ENCODE measurements around the gene SLC14A1. TPM values are rescaled to one million over a fixed set of nuclear protein-coding genes. Genes with fewer than 3 reads are reported as not detected.

Gene SLC14A1
- total RNA-seq, 2 donors from 2014 or later = 11.4 to 23.9 TPM

DNA sequence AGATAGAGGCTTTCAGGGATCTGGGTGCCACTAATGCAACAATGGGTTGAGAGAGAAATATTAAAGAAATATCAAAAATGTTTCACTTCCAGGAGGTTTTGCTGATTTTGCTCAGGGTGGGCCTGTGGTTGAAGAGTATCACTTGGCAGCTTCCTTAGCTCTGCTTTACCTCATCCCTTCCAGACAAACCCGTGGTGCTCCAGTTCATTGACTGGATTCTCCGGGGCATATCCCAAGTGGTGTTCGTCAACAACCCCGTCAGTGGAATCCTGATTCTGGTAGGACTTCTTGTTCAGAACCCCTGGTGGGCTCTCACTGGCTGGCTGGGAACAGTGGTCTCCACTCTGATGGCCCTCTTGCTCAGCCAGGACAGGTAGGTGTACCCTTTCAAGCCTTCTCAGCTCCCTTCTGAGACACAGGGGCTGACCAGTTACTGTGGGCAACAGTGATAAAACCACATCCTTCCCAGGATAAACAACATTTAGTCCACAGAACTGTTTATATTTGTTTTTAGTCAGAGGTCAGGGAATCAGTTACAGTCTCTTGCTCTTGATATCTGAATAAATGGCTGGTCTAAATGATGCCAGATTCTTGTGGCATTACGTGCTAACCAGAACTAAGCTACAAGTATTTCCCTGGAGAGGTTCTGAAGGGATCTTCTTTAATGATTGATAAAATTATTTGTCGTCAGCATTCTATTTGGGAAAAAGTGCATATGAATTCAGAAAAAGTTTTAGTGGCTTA lies 7.0 kb downstream of the SLC14A1 start:
- Histone ChIP-seq H3K36me3 (no peaks in the 10 kb centered on the region), H3K27me3 (no peaks in the 10 kb centered on the region), H3K4me1 (peaks cover 0 to under 1% of the 10 kb centered on the region in 2 donors), H3K9me3 (no peaks in the 10 kb centered on the region), H3K4me3 (no peak overlapping the region), H3K27ac (no peak overlapping the region)
- TF ChIP-seq, protein P1, sequence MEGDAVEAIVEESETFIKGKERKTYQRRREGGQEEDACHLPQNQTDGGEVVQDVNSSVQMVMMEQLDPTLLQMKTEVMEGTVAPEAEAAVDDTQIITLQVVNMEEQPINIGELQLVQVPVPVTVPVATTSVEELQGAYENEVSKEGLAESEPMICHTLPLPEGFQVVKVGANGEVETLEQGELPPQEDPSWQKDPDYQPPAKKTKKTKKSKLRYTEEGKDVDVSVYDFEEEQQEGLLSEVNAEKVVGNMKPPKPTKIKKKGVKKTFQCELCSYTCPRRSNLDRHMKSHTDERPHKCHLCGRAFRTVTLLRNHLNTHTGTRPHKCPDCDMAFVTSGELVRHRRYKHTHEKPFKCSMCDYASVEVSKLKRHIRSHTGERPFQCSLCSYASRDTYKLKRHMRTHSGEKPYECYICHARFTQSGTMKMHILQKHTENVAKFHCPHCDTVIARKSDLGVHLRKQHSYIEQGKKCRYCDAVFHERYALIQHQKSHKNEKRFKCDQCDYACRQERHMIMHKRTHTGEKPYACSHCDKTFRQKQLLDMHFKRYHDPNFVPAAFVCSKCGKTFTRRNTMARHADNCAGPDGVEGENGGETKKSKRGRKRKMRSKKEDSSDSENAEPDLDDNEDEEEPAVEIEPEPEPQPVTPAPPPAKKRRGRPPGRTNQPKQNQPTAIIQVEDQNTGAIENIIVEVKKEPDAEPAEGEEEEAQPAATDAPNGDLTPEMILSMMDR (IDR thresholded peaks at IDR 0.05) = no peak
- DNase-seq (ENCODE audit: low spot score) = no peak

DNA sequence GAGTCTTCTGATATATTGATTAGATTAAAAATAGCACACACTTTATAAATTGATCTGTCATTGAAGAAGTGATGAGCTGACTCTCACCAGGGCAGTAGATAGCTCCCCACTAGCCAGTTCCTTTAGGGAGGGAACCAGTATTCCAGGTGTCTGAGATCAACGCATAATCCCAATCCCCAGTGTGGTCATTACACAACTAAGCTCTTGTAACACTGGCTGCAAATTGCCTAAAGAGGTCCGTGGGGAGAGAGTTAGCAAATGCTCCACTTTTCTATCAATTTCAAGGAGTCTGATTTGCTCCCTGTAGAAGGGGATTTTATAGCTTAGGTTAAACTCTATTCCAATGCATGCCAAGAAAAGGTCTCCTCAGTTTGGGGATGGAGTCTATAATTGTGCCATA lies 7.7 kb downstream of the SLC14A1 start:
- Histone ChIP-seq H3K9me3 (no peaks in the 10 kb centered on the region), H3K27me3 (no peaks in the 10 kb centered on the region), H3K4me1 (peaks cover 0 to 4% of the 10 kb centered on the region in 2 donors), H3K4me3 (no peak overlapping the region), H3K27ac (no peak overlapping the region), H3K36me3 (no peaks in the 10 kb centered on the region)
- no peak for DNase-seq (ENCODE audit: low spot score)
- TF ChIP-seq, protein P1 (IDR thresholded peaks at IDR 0.05) = no peak

DNA sequence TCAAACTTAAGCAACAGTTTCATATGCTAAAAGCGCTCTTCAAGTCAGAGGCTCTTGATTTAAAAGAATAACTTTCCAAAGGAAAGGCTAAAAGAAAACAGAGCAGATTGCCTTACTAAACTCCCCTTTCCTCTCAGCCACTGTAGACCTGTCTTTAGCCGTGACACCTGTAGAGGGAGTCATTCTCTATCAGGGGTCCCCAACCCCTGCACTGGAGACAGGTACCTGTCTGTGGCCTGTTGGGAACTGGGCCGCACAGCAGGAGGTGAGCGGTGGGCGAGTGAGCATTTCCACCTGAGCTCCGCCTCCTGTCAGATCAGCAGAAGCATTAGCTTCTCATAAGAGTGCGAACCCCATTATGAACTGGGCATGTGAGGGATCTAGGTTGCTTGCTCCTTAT lies 9.6 kb downstream of the SLC14A1 start:
- Histone ChIP-seq H3K27me3 (no peaks in the 10 kb centered on the region), H3K4me3 (no peak overlapping the region), H3K27ac (no peak overlapping the region), H3K4me1 (peaks cover 0 to 4% of the 10 kb centered on the region in 2 donors), H3K36me3 (no peaks in the 10 kb centered on the region), H3K9me3 (no peaks in the 10 kb centered on the region)
- TF ChIP-seq, protein P1 (IDR thresholded peaks at IDR 0.05) = no peak
- DNase-seq (ENCODE audit: low spot score) = no peak

DNA sequence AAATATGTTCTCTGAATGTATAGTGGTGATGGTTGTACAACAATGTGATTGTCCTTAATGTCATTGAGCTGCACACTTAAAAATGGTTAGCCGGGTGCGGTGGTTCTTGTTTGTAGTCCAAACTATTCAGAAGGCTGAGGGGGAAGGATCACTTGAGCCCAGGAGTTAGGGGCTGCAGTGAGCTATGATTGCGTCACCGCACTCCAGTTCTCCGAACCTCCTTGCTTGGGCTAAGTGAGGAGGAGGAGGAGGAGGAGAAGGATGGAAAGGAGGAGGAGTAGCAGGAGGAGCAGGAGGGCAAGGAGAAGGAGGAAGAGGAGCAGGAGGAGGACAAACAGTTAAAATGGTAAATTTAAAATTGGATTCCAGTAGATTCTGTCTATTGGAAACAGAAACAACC lies 10.5 kb downstream of the SLC14A1 start:
- Histone ChIP-seq H3K27ac (no peak overlapping the region), H3K4me1 (peaks cover 0 to 4% of the 10 kb centered on the region in 2 donors), H3K4me3 (no peak overlapping the region), H3K36me3 (no peaks in the 10 kb centered on the region), H3K27me3 (no peaks in the 10 kb centered on the region), H3K9me3 (no peaks in the 10 kb centered on the region)
- TF ChIP-seq, protein P1 (IDR thresholded peaks at IDR 0.05) = no peak
- DNase-seq (ENCODE audit: low spot score) = no peak

DNA sequence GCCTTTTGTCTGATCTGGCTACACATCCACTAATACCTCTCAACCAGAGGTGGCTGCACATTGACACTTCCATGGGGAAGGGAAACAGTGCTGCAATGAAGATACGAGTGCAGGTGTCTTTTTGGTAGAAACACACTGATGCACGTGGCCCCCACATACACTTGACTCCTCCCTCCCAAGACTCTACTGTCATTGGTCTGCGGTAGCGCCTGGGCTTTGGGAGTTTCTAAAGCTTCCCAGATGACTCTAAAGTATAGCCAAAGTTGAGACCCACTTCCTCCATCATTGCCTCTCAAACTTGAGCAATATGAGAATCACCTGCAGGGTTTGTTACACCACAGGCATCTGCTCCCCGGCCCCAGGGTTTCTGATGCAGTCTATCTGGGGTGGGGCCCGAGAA lies 11.0 kb downstream of the SLC14A1 start:
- H3K9me3 ChIP-seq = no peaks in the 10 kb centered on the region
- no peaks in the 10 kb centered on the region for H3K27me3 ChIP-seq
- TF ChIP-seq, protein P1 (IDR thresholded peaks at IDR 0.05) = no peak
- H3K4me1 ChIP-seq = peaks cover 0 to 4% of the 10 kb centered on the region in 2 donors
- no peak overlapping the region for H3K27ac ChIP-seq
- H3K36me3 ChIP-seq = no peaks in the 10 kb centered on the region
- no peak for DNase-seq (ENCODE audit: low spot score)
- H3K4me3 ChIP-seq = no peak overlapping the region

DNA sequence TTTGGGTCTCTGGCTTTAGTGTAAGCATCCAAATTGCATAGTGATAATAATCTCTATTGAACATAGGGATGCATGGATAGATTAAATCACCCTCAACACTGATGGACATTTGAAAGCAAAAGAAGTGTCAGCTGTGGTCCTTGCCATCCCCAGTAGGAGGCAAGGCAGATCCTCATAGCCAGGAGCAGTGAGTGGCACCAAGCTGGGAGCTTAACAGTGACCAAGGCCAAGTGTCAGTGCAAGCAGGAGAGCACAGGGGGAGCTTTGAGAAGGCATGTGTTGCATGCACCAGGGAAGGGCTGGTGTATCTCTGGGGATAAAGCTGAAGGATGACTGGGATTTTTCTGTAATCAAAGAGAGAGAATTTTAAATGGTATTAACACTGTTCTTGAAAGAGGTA lies 14.7 kb downstream of the SLC14A1 start:
- Histone ChIP-seq H3K4me1 (peaks cover 0 to 4% of the 10 kb centered on the region in 2 donors), H3K9me3 (no peaks in the 10 kb centered on the region), H3K4me3 (no peak overlapping the region), H3K36me3 (no peaks in the 10 kb centered on the region), H3K27ac (no peak overlapping the region), H3K27me3 (no peaks in the 10 kb centered on the region)
- no peak for DNase-seq (ENCODE audit: low spot score)
- TF ChIP-seq, protein P1 (IDR thresholded peaks at IDR 0.05) = no peak

All from right atrium auricular region (tissue), 2 donors.